ENCODE data around the gene TSPAN17. TPM values are rescaled to one million over a fixed set of nuclear protein-coding genes. Genes with fewer than 3 reads are reported as not detected.

TSPAN17 gene
- total and polyA plus RNA-seq, 9 of the 15 experiments (the other 6 are each of a cell fraction or from before 2014, with no cell fraction given) = 0.73 to 58.3 (median 34.5) TPM

DNA sequence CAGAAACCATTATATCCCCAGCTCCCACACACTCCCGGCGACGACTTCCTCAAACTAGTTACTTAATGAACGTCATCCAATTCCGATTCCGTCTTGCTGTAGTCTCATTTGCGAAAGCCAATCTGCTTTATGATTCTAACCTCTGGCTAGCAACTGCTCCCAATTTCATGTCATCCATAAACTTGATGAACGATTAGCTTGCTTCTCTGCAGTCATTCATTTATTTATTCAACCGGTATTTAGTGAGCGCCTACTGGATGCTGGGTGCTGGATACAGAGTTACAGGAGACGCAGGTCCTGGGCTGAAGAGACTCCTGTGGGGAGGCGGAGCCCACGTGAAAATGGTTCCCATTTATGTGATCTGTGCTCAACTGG, 46.2 kb downstream of the TSPAN17 start (continued):
- TF ChIP-seq HMBOX1 (IDR thresholded peaks at IDR 0.05) (0 out of 2 replicates have a peak, but pooled peaks have one; percentile 32), CXXC5 (CRISPR knock-in tag; IDR thresholded peaks at IDR 0.05) (peak; percentile 46; the same call in 1 of the 2 replicates), ATF1 (CRISPR knock-in tag; IDR thresholded peaks at IDR 0.05) (no peak), ATF1 (tag; IDR thresholded peaks at IDR 0.05) (0 out of 2 replicates have a peak, but pooled peaks have one; percentile 8), ZFP36 (IDR thresholded peaks at IDR 0.05; ENCODE audit: low read depth, low read length, partially characterized antibody) (peak; percentile 1), BCOR (IDR thresholded peaks at IDR 0.05) (peak; percentile 27; the same call in 1 of the 2 replicates)

DNA sequence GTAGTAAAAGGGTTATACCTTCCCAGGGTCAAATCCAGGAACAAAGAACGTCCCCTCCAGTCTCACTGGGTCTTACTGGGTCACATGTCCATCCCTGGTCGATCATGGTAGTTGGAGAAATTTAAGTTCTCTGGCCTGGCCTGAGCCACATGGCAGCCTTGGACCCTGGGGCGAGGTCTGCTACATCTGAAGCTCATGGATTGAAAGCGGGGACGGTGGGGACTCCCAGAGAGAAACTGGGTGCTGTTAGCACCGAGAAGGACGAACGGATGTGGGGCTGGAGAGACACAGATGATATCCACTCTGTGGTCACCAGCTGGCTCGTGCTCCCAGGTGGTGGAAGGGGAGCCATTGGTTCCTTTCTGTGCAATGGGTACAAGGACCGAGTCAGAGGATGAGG, 46.9 kb downstream of the TSPAN17 start:
- Histone ChIP-seq H3K9me3 (replicated peaks; ENCODE audit: control insufficient read depth, insufficient read depth, low read depth, low read length) (no peaks in the 10 kb centered on the region), H4K20me1 (replicated peaks; ENCODE audit: control insufficient read depth, insufficient read depth, low read length) (no peaks in the 10 kb centered on the region; the same call in 1 of the 2 replicates), H3K27ac (ENCODE audit: extremely low read depth, low read depth, low read length) (no peak overlapping the region), H2AFZ (ENCODE audit: low read depth, low read length) (no peak overlapping the region), H3K9me1 (ENCODE audit: control insufficient read depth, insufficient read depth, low read length) (no peaks in the 10 kb centered on the region), H3K4me3 (no peak overlapping the region), H3K79me2 (ENCODE audit: control insufficient read depth, insufficient read depth, low read length) (no peaks in the 10 kb centered on the region), H3K9ac (ENCODE audit: insufficient read depth in 1 of 2, low read depth in 2 of 2, low read length in 2 of 2) (no peak overlapping the region; a peak in 1 of 4 replicates), H3K36me3 (ENCODE audit: control insufficient read depth, insufficient read depth, low read length) (no peaks in the 10 kb centered on the region), H3K27me3 (ENCODE audit: control insufficient read depth in 2 of 2, insufficient read depth in 2 of 2, low read length in 2 of 2) (peaks cover 38 to 86% of the 10 kb centered on the region in 2 experiments), H3K4me2 (ENCODE audit: insufficient read depth, low read length) (no peak overlapping the region), H3K4me1 (replicated peaks in 1 of 2; ENCODE audit: control insufficient read depth in 2 of 2, insufficient read depth in 2 of 2, low read length in 2 of 2) (peaks cover 0 to 12% of the 10 kb centered on the region in 2 experiments; a peak in 3 of 5 replicates)
- no TSS peak for BruUV-seq (replicated peaks)
- under 1% methylated on average over 10 of the region's 10 CpGs for WGBS (ENCODE audit: insufficient coverage, low coverage, missing lambda C conversion rate)
- intact Hi-C loops (cut with micrococcal nuclease) = no loop called here
- no peak for DNase-seq (ENCODE audit: extremely low read depth in 1 of 4, low spot score in 3 of 4)
- no peak for TF ChIP-seq DNMT1 (IDR thresholded peaks at IDR 0.05)
- peak; percentile 15; the same call in 1 of the 2 replicates for TF ChIP-seq TFAP4 (CRISPR knock-in tag; IDR thresholded peaks at IDR 0.05; ENCODE audit: borderline replicate concordance)
- in situ Hi-C loops (cut with MboI) = no loop called here
- CTCF ChIA-PET (ENCODE audit: low intra/inter-chr PET ratio) = no interaction called here
- no peak for FAIRE-seq
- no peak for ATAC-seq
- POLR2A ChIA-PET = interaction anchor here (0.6 kb wide), 1 partner anchor 316 kb away, joined by 4 read pairs; no protein-coding TSS in a partner anchor
